Measurements from ENCODE around the gene RPRD1A.

GRCh38 chr18:35968278-35968880 lies 99.0 kb downstream of the RPRD1A start:
- TF ChIP-seq CTCF (optimal IDR thresholded peaks at IDR 0.05 in 1 of 3, IDR thresholded peaks at IDR 0.05 in 1 of 3, conservative IDR thresholded peaks at IDR 0.05 in 1 of 3; ENCODE audit: extremely low read depth in 1 of 3, insufficient read depth in 2 of 3, low read length in 3 of 3) (no peak), EZH2 (IDR thresholded peaks at IDR 0.05; ENCODE audit: low read length) (no peak)

All from keratinocyte (primary cell).